Colonic mucosa (tissue), 4 donors: ENCODE results near the gene MRPS31. TPM values are rescaled to one million over a fixed set of nuclear protein-coding genes. Genes with fewer than 3 reads are reported as not detected.

Experiments used
- DNase-seq: peaks from one replicate; pipeline ENCODE4 v3.0.0-alpha.2; 2020
- H3K27ac ChIP-seq: fragments of 200-600 bp; one replicate; pipeline ENCODE4 v1.8.0; 2021
- H3K27me3 ChIP-seq: fragments of 200-600 bp; one replicate; pipeline ENCODE4 v1.8.0; 2021
- H3K36me3 ChIP-seq: fragments of 200-600 bp; one replicate; pipeline ENCODE4 v1.8.0; 2021
- H3K4me1 ChIP-seq: fragments of 200-600 bp; one replicate; pipeline ENCODE4 v1.8.0; 2021; ENCODE audit warnings: mild to moderate bottlenecking
- H3K4me3 ChIP-seq: fragments of 200-600 bp; one replicate; pipeline ENCODE4 v1.8.0; 2021
- H3K9ac ChIP-seq, 2 donors: one replicate each; pipeline ENCODE4 v1.7.0; 2013; ENCODE audit warnings: control low read depth in 2 of 2, low read depth in 2 of 2, low read length in 2 of 2
- H3K9me3 ChIP-seq: fragments of 200-600 bp; one replicate; pipeline ENCODE4 v1.8.0; 2021
- CTCF ChIP-seq: fragments of 200-600 bp; IDR thresholded peaks from one replicate; pipeline ENCODE4 v1.8.0; 2022; ENCODE audit warnings: antibody characterized with exemption, mild to moderate bottlenecking
- intact Hi-C: fragments of 100-400 bp; cut with DNase I; formaldehyde crosslinking; loops from one replicate; pipeline ENCODE4 v1.14.1; 2022
- total RNA-seq, 2 donors: library from RNA; stranded (reverse); fragmentation: NEBNext Ultra II Directional in 1 of 2; extraction: Animal tissue kit (Norgen Biotek cat#: 25700) in 1 of 2; gene quantifications; one replicate each; pipeline ENCODE4 v1.2.1, GENCODE V29; 2021
- donor health status: healthy.
- donor health status: DM: no; HTN: no; CAD: no.
- donor health status: DM: no; HTN: no; CAD: no.

The MRPS31 gene
- total RNA-seq, 2 donors from 2014 or later: 18.1 to 21.7 TPM

DNA sequence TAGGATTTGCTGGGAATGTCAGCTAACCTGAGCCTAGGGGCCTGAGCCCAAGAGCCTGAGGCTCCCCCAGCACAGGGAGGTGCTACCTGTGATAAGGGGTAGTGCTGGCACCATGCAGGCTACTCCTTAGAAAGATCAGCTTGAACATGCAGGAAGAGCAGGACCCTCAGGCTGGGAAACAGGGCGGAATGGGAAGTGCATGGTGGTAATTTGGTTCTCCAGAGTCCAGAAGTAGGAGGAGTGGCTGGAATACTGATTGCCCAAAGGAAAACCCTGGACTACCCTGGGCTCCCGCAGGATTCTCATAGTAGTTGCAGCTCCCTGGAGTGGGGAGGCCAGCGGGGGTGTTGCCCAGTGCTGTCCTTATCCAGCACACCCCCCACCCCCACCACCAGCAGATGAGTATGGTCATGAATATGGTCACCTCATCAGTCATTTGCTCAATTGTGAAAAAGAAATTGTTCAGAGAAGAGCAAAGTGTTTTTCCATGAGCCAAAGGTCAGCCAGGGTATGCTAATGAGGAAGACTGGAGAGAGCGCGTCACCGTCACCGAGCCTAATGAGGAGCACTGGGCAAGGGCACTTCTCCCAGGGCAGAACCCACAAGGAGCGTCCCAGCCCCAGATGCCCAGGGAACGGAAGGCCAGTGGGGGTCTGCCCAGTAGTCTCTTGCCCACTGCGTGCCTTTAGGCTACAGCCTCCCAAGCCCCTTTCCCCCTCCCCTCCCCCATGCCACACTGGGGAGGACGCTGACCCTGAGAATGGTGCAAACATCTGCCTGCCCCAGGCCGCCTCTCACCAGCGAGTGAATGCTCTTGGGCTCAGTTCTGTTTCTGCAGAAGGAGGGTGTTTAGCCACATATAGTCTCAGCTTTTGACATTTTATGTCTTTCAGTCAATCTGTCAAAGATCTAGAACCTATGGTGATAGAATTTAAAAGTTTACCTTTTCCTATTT is 23.7 kb upstream of the MRPS31 start:
- Histone ChIP-seq H3K27ac (no peak overlapping the region), H3K27me3 (no peaks in the 10 kb centered on the region), H3K9ac (no peak overlapping the region), H3K4me1 (no peaks in the 10 kb centered on the region), H3K9me3 (no peaks in the 10 kb centered on the region), H3K4me3 (no peak overlapping the region), H3K36me3 (no peaks in the 10 kb centered on the region)
- no peak for DNase-seq
- intact Hi-C loops: loop anchor here (10.0 kb wide), 1 partner anchor 260 kb away; no protein-coding TSS in a partner anchor
- TF ChIP-seq CTCF: no peak

GRCh38 chr13:40793339-40793738 is 22.3 kb upstream of the MRPS31 start:
- no peak for TF ChIP-seq CTCF
- Histone ChIP-seq H3K9me3 (no peaks in the 10 kb centered on the region), H3K36me3 (no peaks in the 10 kb centered on the region), H3K9ac (no peak overlapping the region), H3K27ac (no peak overlapping the region), H3K4me1 (no peaks in the 10 kb centered on the region), H3K4me3 (no peak overlapping the region), H3K27me3 (no peaks in the 10 kb centered on the region)
- intact Hi-C loops: loop anchor here (10.0 kb wide), 1 partner anchor 261 kb away; no protein-coding TSS in a partner anchor
- no peak for DNase-seq

- H3K27ac ChIP-seq: no peak overlapping the region
- no peak overlapping the region for H3K4me3 ChIP-seq
- no peak overlapping the region for H3K9ac ChIP-seq
- no peaks in the 10 kb centered on the region for H3K36me3 ChIP-seq
- no peaks in the 10 kb centered on the region for H3K4me1 ChIP-seq
- TF ChIP-seq CTCF: no peak
- intact Hi-C loops: loop anchor here (10.0 kb wide), 1 partner anchor 262 kb away; no protein-coding TSS in a partner anchor
- no peak for DNase-seq
- no peaks in the 10 kb centered on the region for H3K9me3 ChIP-seq
- H3K27me3 ChIP-seq: no peaks in the 10 kb centered on the region
These were observed 21.5 kb upstream of the MRPS31 start for GRCh38 chr13:40792284-40793051.

GRCh38 chr13:40790154-40790616 is 19.2 kb upstream of the MRPS31 start:
- Histone ChIP-seq H3K9ac (peak overlapping the region; percentile 84 to 86), H3K9me3 (no peaks in the 10 kb centered on the region), H3K27me3 (no peaks in the 10 kb centered on the region), H3K27ac (peak overlapping the region; percentile 87), H3K4me1 (no peaks in the 10 kb centered on the region), H3K36me3 (no peaks in the 10 kb centered on the region), H3K4me3 (peak overlapping the region; percentile 79)
- intact Hi-C loops: loop anchor here (10.0 kb wide), 1 partner anchor 265 kb away; no protein-coding TSS in a partner anchor
- TF ChIP-seq CTCF: no peak
- DNase-seq: no peak
